Gastrocnemius medialis (tissue), 4 donors: Measurements from ENCODE around the gene ASB2. TPM values are rescaled to one million over a fixed set of nuclear protein-coding genes. Genes with fewer than 3 reads are reported as not detected.

Experiments used
- ATAC-seq, 2 donors: fragments of 150-250 bp; one replicate each; pipeline ENCODE4 v1.9.1; 2016
- DNase-seq, 2 donors: peaks; one replicate each; pipeline ENCODE4 v3.0.0-alpha.2; 2019
- H3K27ac ChIP-seq, 4 donors: fragments of 200-600 bp; sonication (generic); 1 replicate in 1 of 4; 2 replicates in 3 of 4; pipeline ENCODE4 v1.5.1; 2016 to 2018; ENCODE audit warnings: mild to moderate bottlenecking in 2 of 4, moderate library complexity in 1 of 4
- H3K27me3 ChIP-seq, 3 donors: fragments of 200-600 bp; sonication (generic) in 2 of 3; 1 replicate in 1 of 3; 2 replicates in 2 of 3; pipeline versions ENCODE4 v1.5.1 to v1.6.0; 2016 to 2019; ENCODE audit warnings: mild to moderate bottlenecking in 1 of 3, moderate library complexity in 1 of 3
- H3K36me3 ChIP-seq, 2 donors: fragments of 200-600 bp; sonication (generic) in 1 of 2; one replicate each; pipeline ENCODE4 v1.5.1; 2017 to 2018
- H3K4me1 ChIP-seq, 2 donors: fragments of 200-600 bp; sonication (generic) in 1 of 2; one replicate each; pipeline ENCODE4 v1.5.1; 2016 to 2017; ENCODE audit warnings: mild to moderate bottlenecking in 2 of 2
- H3K4me3 ChIP-seq, 4 donors: fragments of 200-600 bp; sonication (generic) in 3 of 4; 1 replicate in 1 of 4; 2 replicates in 3 of 4; pipeline ENCODE4 v1.5.1; 2016 to 2019; ENCODE audit warnings: mild to moderate bottlenecking in 2 of 4
- H3K9me3 ChIP-seq, 3 donors: fragments of 200-600 bp; sonication (generic) in 2 of 3; 1 replicate in 1 of 3; 2 replicates in 2 of 3; pipeline ENCODE4 v1.5.1; 2016 to 2019
- POLR2A ChIP-seq, 2 donors: fragments of 450-650 bp; IDR thresholded peaks; one replicate each; pipeline ENCODE4 v1.6.1; 2017; ENCODE audit warnings: antibody characterized with exemption in 2 of 2, mild to moderate bottlenecking in 2 of 2, moderate library complexity in 2 of 2
- in situ Hi-C, 4 donors: fragments of 200-750 bp; cut with MboI; loops; one replicate each; pipeline versions ENCODE4 v1.15.0 to v1.8.0; 2017; ENCODE audit warnings: low sequenced_read_pairs in 4 of 4
- intact Hi-C: fragments of 100-400 bp; cut with DNase I; formaldehyde crosslinking; loops from one replicate; pipeline ENCODE4 v1.15.1; 2023; ENCODE audit warnings: low total_unique reads
- total RNA-seq, 4 donors: library from RNA; depleted of rRNA; stranded (reverse); fragments of >200 nt; gene quantifications; one replicate each; pipeline versions ENCODE4 v1.1.0 to v1.2.3, GENCODE V29; 2016
- TF ChIP-seq, protein P1 (sequence below), 5 experiments: fragments of 450-650 bp in 3 of 5; fragments of 200-600 bp in 2 of 5; sonication (generic) in 2 of 5; IDR thresholded peaks in 4 of 5; conservative IDR thresholded peaks in 1 of 5; 1 replicate in 4 of 5; 2 replicates in 1 of 5; pipeline ENCODE4 v1.5.1; 2016 to 2019; ENCODE audit warnings: antibody characterized with exemption in 5 of 5, mild to moderate bottlenecking in 3 of 5, moderate library complexity in 3 of 5

The ASB2 gene
- 100 to 1,000 TPM; 335 to 819 (median 539) TPM for total RNA-seq

- H3K27me3 ChIP-seq = no peaks in the 10 kb centered on the region
- intact Hi-C loops (no loop called here), in situ Hi-C loops (no loop called here)
- no peaks in the 10 kb centered on the region for H3K36me3 ChIP-seq
- TF ChIP-seq POLR2A (IDR thresholded peaks at IDR 0.05) = peak; percentile 98
- TF ChIP-seq, protein P1, sequence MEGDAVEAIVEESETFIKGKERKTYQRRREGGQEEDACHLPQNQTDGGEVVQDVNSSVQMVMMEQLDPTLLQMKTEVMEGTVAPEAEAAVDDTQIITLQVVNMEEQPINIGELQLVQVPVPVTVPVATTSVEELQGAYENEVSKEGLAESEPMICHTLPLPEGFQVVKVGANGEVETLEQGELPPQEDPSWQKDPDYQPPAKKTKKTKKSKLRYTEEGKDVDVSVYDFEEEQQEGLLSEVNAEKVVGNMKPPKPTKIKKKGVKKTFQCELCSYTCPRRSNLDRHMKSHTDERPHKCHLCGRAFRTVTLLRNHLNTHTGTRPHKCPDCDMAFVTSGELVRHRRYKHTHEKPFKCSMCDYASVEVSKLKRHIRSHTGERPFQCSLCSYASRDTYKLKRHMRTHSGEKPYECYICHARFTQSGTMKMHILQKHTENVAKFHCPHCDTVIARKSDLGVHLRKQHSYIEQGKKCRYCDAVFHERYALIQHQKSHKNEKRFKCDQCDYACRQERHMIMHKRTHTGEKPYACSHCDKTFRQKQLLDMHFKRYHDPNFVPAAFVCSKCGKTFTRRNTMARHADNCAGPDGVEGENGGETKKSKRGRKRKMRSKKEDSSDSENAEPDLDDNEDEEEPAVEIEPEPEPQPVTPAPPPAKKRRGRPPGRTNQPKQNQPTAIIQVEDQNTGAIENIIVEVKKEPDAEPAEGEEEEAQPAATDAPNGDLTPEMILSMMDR (IDR thresholded peaks at IDR 0.05 in 4 of 5, conservative IDR thresholded peaks at IDR 0.05 in 1 of 5) = no peak
- peak; percentile 84 to 94 for DNase-seq
- H3K4me3 ChIP-seq = peak within 1 kb of the TSS; percentile 61 to 80 (median 76)
- ATAC-seq = peak; percentile 35 to 37
- no peaks in the 10 kb centered on the region for H3K9me3 ChIP-seq
- peak within 1 kb of the TSS; percentile 97 to 100 (median 98) for H3K27ac ChIP-seq
- H3K4me1 ChIP-seq = peaks cover 47 to 53% of the 10 kb centered on the region in 2 donors
Measured at GRCh38 chr14:93976477-93977057, at the start of gene ASB2. ASB2 (minus strand) TSS chr14:93976570; CDS start chr14:93964539, 12,031 bp downstream.

DNA sequence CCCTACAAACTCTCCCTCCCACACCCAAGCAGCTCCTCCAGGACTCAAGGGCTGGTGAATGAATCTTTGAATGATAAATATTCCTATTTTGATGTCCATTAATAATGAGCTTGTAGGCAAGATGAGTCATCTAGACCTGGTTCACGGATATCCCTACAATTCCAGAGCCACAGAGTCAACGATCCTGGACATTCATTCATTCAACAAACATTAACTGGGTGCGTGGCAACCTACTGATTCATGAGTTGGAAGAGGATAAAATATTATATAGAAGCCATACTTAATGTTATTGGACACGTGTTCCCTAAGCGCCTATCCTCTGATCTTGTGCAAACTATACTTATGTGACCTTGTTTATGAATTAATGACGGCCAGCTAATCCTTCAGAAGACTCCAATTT lies 49.4 kb upstream of the ASB2 start:
- in situ Hi-C loops (no loop called here), intact Hi-C loops (loop anchor here (1.0 kb wide), 1 partner anchor 56 kb away; the partner anchor contains the start of genes DDX24 and IFI27L1)
- Histone ChIP-seq H3K27ac (no peak overlapping the region), H3K4me1 (peaks cover 0 to 6% of the 10 kb centered on the region in 2 donors), H3K27me3 (no peaks in the 10 kb centered on the region), H3K9me3 (no peaks in the 10 kb centered on the region), H3K4me3 (peak overlapping the region; percentile 43 to 70 (median 62)), H3K36me3 (no peaks in the 10 kb centered on the region)
- ATAC-seq (no peak), DNase-seq (no peak)
- TF ChIP-seq POLR2A (IDR thresholded peaks at IDR 0.05) = no peak
- TF ChIP-seq, protein P1 (IDR thresholded peaks at IDR 0.05 in 4 of 5, conservative IDR thresholded peaks at IDR 0.05 in 1 of 5) = no peak

- TF ChIP-seq, protein P1 (IDR thresholded peaks at IDR 0.05 in 4 of 5, conservative IDR thresholded peaks at IDR 0.05 in 1 of 5) = no peak
- no peak for TF ChIP-seq POLR2A (IDR thresholded peaks at IDR 0.05)
- intact Hi-C loops = no loop called here
- Histone ChIP-seq H3K4me1 (peaks cover 0 to 6% of the 10 kb centered on the region in 2 donors), H3K27me3 (no peaks in the 10 kb centered on the region), H3K27ac (no peak overlapping the region), H3K9me3 (no peaks in the 10 kb centered on the region), H3K4me3 (no peak overlapping the region), H3K36me3 (no peaks in the 10 kb centered on the region)
- ATAC-seq (no peak), DNase-seq (no peak)
- in situ Hi-C loops = no loop called here
Measured at GRCh38 chr14:94024549-94024948, 48.2 kb upstream of the ASB2 start.

GRCh38 chr14:94022532-94023411 lies 46.4 kb upstream of the ASB2 start:
- Histone ChIP-seq H3K9me3 (no peaks in the 10 kb centered on the region), H3K4me3 (no peak overlapping the region), H3K36me3 (no peaks in the 10 kb centered on the region), H3K27ac (no peak overlapping the region), H3K27me3 (no peaks in the 10 kb centered on the region), H3K4me1 (peaks cover 4 to 6% of the 10 kb centered on the region in 2 donors)
- in situ Hi-C loops = no loop called here
- intact Hi-C loops = no loop called here
- TF ChIP-seq, protein P1 (IDR thresholded peaks at IDR 0.05 in 4 of 5, conservative IDR thresholded peaks at IDR 0.05 in 1 of 5) = no peak
- TF ChIP-seq POLR2A (IDR thresholded peaks at IDR 0.05) = no peak
- DNase-seq (no peak), ATAC-seq (no peak)
